HEK293 (cell line): ENCODE measurements around the gene CYP24A1.

Experiments used
- CTCF ChIA-PET: fragments of 350-600 bp; formaldehyde crosslinking; extraction: SDS; loops from one replicate; lab custom pipeline; 2021; ENCODE audit warnings: antibody characterized with exemption; lab: Yijun Ruan, JAX
- POLR2A ChIA-PET: fragments of 300-600 bp; formaldehyde crosslinking; extraction: SDS; loops from one replicate; lab custom pipeline; 2020; ENCODE audit warnings: antibody characterized with exemption, inconsistent platforms; lab: Yijun Ruan, JAX
- H3K27ac ChIP-seq: fragments of 200-500 bp; sonication (Bioruptor generic); 2 replicates; pipeline ENCODE4 v1.5.1; 2014; ENCODE audit warnings: low read depth, low read length, control low read depth, inconsistent platforms; ENCODE audit errors: extremely low read depth
- H3K36me3 ChIP-seq, 2 experiments: fragments of 200-500 bp in 1 of 2; sonication (Bioruptor generic) in 1 of 2; 1 replicate in 1 of 2; 2 replicates in 1 of 2; pipeline ENCODE4 v1.5.1; 2014 to 2017; ENCODE audit warnings: inconsistent platforms in 2 of 2, low read length in 2 of 2; ENCODE audit not compliant: control insufficient read depth in 2 of 2, insufficient read depth in 1 of 2
- H3K4me1 ChIP-seq: fragments of 200-500 bp; sonication (Bioruptor generic); 2 replicates; pipeline ENCODE4 v1.5.1; 2014; ENCODE audit warnings: mild to moderate bottlenecking, low read length, inconsistent platforms; ENCODE audit not compliant: control insufficient read depth, insufficient read depth
- H3K4me3 ChIP-seq: 2 replicates; pipeline ENCODE4 v1.5.1; 2011; ENCODE audit warnings: low read depth, mild to moderate bottlenecking, control low read depth, low read length, moderate library complexity
- H3K9me3 ChIP-seq: fragments of 200-500 bp; sonication (Bioruptor generic); 2 replicates; pipeline ENCODE4 v1.5.1; 2014; ENCODE audit warnings: low read depth, low read length, inconsistent platforms; ENCODE audit not compliant: control insufficient read depth, insufficient read depth
- HOXA7 ChIP-seq: sonication (generic); formaldehyde crosslinking; IDR thresholded peaks from 2 replicates; pipeline ENCODE4 v1.8.1; 2022; ENCODE audit warnings: missing genetic modification reagents, borderline replicate concordance
- KLF8 ChIP-seq: fragments of 450-650 bp; formaldehyde crosslinking; IDR thresholded peaks from 2 replicates; pipeline ENCODE4 v1.5.1; 2016; ENCODE audit warnings: missing biosample characterization, missing genetic modification characterization
- ZBTB1 ChIP-seq: fragments of 450-650 bp; formaldehyde crosslinking; IDR thresholded peaks from 2 replicates; pipeline ENCODE4 v1.5.1; 2016; ENCODE audit warnings: missing biosample characterization, missing genetic modification characterization
- ZFP3 ChIP-seq: fragments of 450-650 bp; formaldehyde crosslinking; IDR thresholded peaks from 2 replicates; pipeline ENCODE4 v1.5.1; 2016; ENCODE audit warnings: low read depth, missing biosample characterization, missing genetic modification characterization
- ZFP37 ChIP-seq: fragments of 450-650 bp; formaldehyde crosslinking; IDR thresholded peaks from 2 replicates; pipeline ENCODE4 v1.5.1; 2016; ENCODE audit warnings: missing biosample characterization, missing genetic modification characterization
- ZNF10 ChIP-seq: fragments of 450-650 bp; formaldehyde crosslinking; IDR thresholded peaks from 2 replicates; pipeline ENCODE4 v1.5.1; 2017; ENCODE audit warnings: missing biosample characterization, missing genetic modification characterization
- ZNF133 ChIP-seq: fragments of 450-650 bp; formaldehyde crosslinking; IDR thresholded peaks from 2 replicates; pipeline ENCODE4 v1.5.1; 2016; ENCODE audit warnings: missing biosample characterization, missing genetic modification characterization
- ZNF214 ChIP-seq: fragments of 450-650 bp; formaldehyde crosslinking; IDR thresholded peaks from 2 replicates; pipeline ENCODE4 v1.5.1; 2017; ENCODE audit warnings: missing biosample characterization, mild to moderate bottlenecking, missing genetic modification characterization, borderline replicate concordance
- ZNF248 ChIP-seq: fragments of 450-650 bp; formaldehyde crosslinking; IDR thresholded peaks from 2 replicates; pipeline ENCODE4 v1.5.1; 2017; ENCODE audit warnings: missing biosample characterization, missing genetic modification characterization
- ZNF26 ChIP-seq: fragments of 450-650 bp; formaldehyde crosslinking; IDR thresholded peaks from 2 replicates; pipeline ENCODE4 v1.5.1; 2016; ENCODE audit warnings: missing biosample characterization, missing genetic modification characterization
- ZNF335 ChIP-seq: fragments of 450-650 bp; formaldehyde crosslinking; conservative IDR thresholded peaks from 2 replicates; pipeline ENCODE4 v1.5.1; 2016; ENCODE audit warnings: missing biosample characterization, missing genetic modification characterization
- ZNF366 ChIP-seq: fragments of 450-650 bp; formaldehyde crosslinking; conservative IDR thresholded peaks from 2 replicates; pipeline ENCODE4 v1.5.1; 2016; ENCODE audit warnings: missing biosample characterization, missing genetic modification characterization
- ZNF488 ChIP-seq: fragments of 450-650 bp; formaldehyde crosslinking; IDR thresholded peaks from 2 replicates; pipeline ENCODE4 v1.5.1; 2016; ENCODE audit warnings: missing biosample characterization, missing genetic modification characterization
- ZNF501 ChIP-seq: fragments of 450-650 bp; formaldehyde crosslinking; IDR thresholded peaks from 2 replicates; pipeline ENCODE4 v1.5.1; 2016; ENCODE audit warnings: missing biosample characterization, missing genetic modification characterization
- ZNF670 ChIP-seq: fragments of 450-650 bp; formaldehyde crosslinking; IDR thresholded peaks from 2 replicates; pipeline ENCODE4 v1.5.1; 2016; ENCODE audit warnings: missing biosample characterization, missing genetic modification characterization, low read depth
- ZNF777 ChIP-seq: fragments of 450-650 bp; formaldehyde crosslinking; IDR thresholded peaks from 2 replicates; pipeline ENCODE4 v1.5.1; 2017; ENCODE audit warnings: missing biosample characterization, missing genetic modification characterization, borderline replicate concordance
- TF ChIP-seq, protein P1 (sequence below): fragments of 450-650 bp; formaldehyde crosslinking; IDR thresholded peaks from 2 replicates; pipeline ENCODE4 v1.5.1; 2017; ENCODE audit warnings: missing biosample characterization, missing genetic modification characterization
- TF ChIP-seq, protein P2 (sequence below): fragments of 450-650 bp; formaldehyde crosslinking; IDR thresholded peaks from 2 replicates; pipeline ENCODE4; 2016; ENCODE audit warnings: missing biosample characterization, missing genetic modification characterization
- TF ChIP-seq, protein P3 (sequence below): fragments of 450-650 bp; formaldehyde crosslinking; IDR thresholded peaks from 2 replicates; pipeline ENCODE4 v1.5.1; 2016; ENCODE audit warnings: missing biosample characterization, missing genetic modification characterization
- TF ChIP-seq, protein P4 (sequence below): fragments of 450-650 bp; formaldehyde crosslinking; conservative IDR thresholded peaks from 2 replicates; pipeline ENCODE4 v1.5.1; 2016; ENCODE audit warnings: low read depth, missing biosample characterization, missing genetic modification characterization

Gene CYP24A1

GRCh38 chr20:54108326-54108642, 65.5 kb downstream of the CYP24A1 start (continued):
- TF ChIP-seq, protein P1, sequence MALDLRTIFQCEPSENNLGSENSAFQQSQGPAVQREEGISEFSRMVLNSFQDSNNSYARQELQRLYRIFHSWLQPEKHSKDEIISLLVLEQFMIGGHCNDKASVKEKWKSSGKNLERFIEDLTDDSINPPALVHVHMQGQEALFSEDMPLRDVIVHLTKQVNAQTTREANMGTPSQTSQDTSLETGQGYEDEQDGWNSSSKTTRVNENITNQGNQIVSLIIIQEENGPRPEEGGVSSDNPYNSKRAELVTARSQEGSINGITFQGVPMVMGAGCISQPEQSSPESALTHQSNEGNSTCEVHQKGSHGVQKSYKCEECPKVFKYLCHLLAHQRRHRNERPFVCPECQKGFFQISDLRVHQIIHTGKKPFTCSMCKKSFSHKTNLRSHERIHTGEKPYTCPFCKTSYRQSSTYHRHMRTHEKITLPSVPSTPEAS (tag by site-specific recombination) = no peak
- TF ChIP-seq, protein P2, sequence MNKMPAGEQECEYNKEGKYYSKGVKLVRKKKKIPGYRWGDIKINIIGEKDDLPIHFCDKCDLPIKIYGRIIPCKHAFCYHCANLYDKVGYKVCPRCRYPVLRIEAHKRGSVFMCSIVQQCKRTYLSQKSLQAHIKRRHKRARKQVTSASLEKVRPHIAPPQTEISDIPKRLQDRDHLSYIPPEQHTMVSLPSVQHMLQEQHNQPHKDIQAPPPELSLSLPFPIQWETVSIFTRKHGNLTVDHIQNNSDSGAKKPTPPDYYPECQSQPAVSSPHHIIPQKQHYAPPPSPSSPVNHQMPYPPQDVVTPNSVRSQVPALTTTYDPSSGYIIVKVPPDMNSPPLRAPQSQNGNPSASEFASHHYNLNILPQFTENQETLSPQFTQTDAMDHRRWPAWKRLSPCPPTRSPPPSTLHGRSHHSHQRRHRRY (tag by site-specific recombination) = no peak
- TF ChIP-seq ZNF501 = no peak
- TF ChIP-seq ZNF366 (tag by site-specific recombination) = no peak
- no peak for TF ChIP-seq ZNF777
- TF ChIP-seq ZNF335 = no peak
- no peak for TF ChIP-seq ZNF488 (tag by site-specific recombination)
- no peak for TF ChIP-seq HOXA7 (CRISPR knock-in tag)
- no peak for TF ChIP-seq ZNF133 (tag by site-specific recombination)
- TF ChIP-seq, protein P3, sequence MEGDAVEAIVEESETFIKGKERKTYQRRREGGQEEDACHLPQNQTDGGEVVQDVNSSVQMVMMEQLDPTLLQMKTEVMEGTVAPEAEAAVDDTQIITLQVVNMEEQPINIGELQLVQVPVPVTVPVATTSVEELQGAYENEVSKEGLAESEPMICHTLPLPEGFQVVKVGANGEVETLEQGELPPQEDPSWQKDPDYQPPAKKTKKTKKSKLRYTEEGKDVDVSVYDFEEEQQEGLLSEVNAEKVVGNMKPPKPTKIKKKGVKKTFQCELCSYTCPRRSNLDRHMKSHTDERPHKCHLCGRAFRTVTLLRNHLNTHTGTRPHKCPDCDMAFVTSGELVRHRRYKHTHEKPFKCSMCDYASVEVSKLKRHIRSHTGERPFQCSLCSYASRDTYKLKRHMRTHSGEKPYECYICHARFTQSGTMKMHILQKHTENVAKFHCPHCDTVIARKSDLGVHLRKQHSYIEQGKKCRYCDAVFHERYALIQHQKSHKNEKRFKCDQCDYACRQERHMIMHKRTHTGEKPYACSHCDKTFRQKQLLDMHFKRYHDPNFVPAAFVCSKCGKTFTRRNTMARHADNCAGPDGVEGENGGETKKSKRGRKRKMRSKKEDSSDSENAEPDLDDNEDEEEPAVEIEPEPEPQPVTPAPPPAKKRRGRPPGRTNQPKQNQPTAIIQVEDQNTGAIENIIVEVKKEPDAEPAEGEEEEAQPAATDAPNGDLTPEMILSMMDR (tag by site-specific recombination) = no peak
- TF ChIP-seq ZNF214 = no peak

DNA sequence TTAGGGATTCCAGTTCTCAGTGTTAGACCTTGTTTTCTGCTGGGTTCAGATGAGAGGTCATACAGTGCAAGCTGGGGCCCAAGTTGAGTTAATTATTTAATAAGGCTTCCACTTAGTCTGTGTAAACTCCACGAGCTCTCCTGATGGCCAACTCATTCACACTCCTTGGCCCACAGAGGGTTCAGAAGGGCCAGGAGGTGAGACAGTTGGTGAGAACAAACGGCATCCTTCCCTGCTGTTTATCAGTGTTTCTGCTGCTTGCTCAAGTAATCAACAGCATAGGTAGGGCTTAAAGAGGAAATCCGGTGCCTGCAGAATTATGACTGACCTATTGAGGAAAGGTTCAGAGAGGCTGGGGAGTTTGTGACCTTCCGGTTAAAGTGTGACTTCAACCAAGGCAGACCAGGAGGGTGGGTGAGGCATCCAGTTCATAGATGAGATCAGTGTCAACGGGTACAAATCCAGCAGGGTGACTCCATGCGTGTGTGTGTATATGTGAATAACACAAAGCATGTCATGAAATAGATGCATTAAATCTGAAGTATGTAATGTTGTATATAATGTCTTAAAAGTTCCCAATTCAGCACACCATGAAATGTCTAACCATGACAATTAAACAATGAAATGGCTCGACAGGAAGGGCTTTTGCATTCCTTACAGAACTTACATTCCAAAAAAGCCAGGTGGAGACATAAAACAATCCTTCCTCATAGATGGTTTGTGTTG, 66.0 kb downstream of the CYP24A1 start:
- H3K9me3 ChIP-seq = no peaks in the 10 kb centered on the region
- no peaks in the 10 kb centered on the region for H3K4me1 ChIP-seq
- no peaks in the 10 kb centered on the region for H3K36me3 ChIP-seq
- no peak overlapping the region for H3K4me3 ChIP-seq
- CTCF ChIA-PET = interaction anchor here (1.7 to 15.5 kb wide), 2 partner anchors 36 to 94 kb away, joined by 3 to 361 read pairs; no protein-coding TSS in a partner anchor
- H3K27ac ChIP-seq = no peak overlapping the region
- TF ChIP-seq ZFP37 (tag by site-specific recombination) (no peak), KLF8 (tag by site-specific recombination) (no peak)
- TF ChIP-seq, all 188 proteins: peak for 0
- POLR2A ChIA-PET = no interaction called here

- ChIA-PET POLR2A (no interaction called here), CTCF (interaction anchor here (0.7 to 15.5 kb wide), 4 partner anchors 10 to 607 kb away, joined by 3 to 361 read pairs (median 8); no protein-coding TSS in a partner anchor)
- no peaks in the 10 kb centered on the region for H3K9me3 ChIP-seq
- H3K27ac ChIP-seq = no peak overlapping the region
- H3K4me1 ChIP-seq = no peaks in the 10 kb centered on the region
- no peaks in the 10 kb centered on the region for H3K36me3 ChIP-seq
- H3K4me3 ChIP-seq = no peak overlapping the region
- no peak for TF ChIP-seq ZFP3
Observed at GRCh38 chr20:54107181-54107580, 66.6 kb downstream of the CYP24A1 start.

DNA sequence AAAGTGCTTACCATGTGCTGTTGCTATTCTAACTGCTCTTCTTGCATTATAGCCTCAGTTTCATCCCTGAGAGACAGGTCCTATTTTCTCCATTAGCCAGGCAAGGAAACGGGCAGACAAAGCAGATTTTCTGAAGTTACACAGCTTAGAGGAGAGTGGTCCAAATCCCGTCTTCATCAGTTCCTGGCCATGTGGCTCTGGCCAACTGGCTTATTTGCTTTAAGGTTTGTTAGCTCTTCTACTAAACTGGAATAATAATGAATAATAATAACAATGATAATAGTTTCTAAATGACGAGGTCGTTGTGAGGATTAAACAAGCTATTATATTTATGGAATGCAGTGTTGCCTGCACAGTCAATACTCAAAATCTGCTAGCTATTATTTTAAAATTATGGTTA, 67.6 kb downstream of the CYP24A1 start:
- CTCF ChIA-PET = interaction anchor here (0.5 to 15.5 kb wide), 7 partner anchors 9 to 95 kb away, joined by 3 to 361 read pairs (median 3); no protein-coding TSS in a partner anchor
- POLR2A ChIA-PET = no interaction called here
- TF ChIP-seq ZNF248 (tag by site-specific recombination) (no peak), ZNF670 (no peak), ZNF26 (no peak), ZNF10 (tag by site-specific recombination) (no peak), ZBTB1 (tag by site-specific recombination) (no peak)
- TF ChIP-seq, protein P4, sequence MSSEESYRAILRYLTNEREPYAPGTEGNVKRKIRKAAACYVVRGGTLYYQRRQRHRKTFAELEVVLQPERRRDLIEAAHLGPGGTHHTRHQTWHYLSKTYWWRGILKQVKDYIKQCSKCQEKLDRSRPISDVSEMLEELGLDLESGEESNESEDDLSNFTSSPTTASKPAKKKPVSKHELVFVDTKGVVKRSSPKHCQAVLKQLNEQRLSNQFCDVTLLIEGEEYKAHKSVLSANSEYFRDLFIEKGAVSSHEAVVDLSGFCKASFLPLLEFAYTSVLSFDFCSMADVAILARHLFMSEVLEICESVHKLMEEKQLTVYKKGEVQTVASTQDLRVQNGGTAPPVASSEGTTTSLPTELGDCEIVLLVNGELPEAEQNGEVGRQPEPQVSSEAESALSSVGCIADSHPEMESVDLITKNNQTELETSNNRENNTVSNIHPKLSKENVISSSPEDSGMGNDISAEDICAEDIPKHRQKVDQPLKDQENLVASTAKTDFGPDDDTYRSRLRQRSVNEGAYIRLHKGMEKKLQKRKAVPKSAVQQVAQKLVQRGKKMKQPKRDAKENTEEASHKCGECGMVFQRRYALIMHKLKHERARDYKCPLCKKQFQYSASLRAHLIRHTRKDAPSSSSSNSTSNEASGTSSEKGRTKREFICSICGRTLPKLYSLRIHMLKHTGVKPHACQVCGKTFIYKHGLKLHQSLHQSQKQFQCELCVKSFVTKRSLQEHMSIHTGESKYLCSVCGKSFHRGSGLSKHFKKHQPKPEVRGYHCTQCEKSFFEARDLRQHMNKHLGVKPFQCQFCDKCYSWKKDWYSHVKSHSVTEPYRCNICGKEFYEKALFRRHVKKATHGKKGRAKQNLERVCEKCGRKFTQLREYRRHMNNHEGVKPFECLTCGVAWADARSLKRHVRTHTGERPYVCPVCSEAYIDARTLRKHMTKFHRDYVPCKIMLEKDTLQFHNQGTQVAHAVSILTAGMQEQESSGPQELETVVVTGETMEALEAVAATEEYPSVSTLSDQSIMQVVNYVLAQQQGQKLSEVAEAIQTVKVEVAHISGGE = no peak

More for the DNA sequence above, 67.6 kb downstream of the CYP24A1 start:
- H3K27ac ChIP-seq = no peak overlapping the region
- no peaks in the 10 kb centered on the region for H3K36me3 ChIP-seq
- no peak overlapping the region for H3K4me3 ChIP-seq
- H3K9me3 ChIP-seq = no peaks in the 10 kb centered on the region
- H3K4me1 ChIP-seq = no peaks in the 10 kb centered on the region
